Spleen (tissue), 13 donors: ENCODE measurements around the gene GOLGA1. TPM values are rescaled to one million over a fixed set of nuclear protein-coding genes. Genes with fewer than 3 reads are reported as not detected.

ENCODE experiments used
- DNase-seq: peaks from one replicate; pipeline ENCODE4 v3.0.0-alpha.2; 2020
- H3K27ac ChIP-seq, 8 donors: fragments of 200-600 bp; sonication (generic) in 7 of 8; 1 replicate in 4 of 8; 2 replicates in 4 of 8; pipeline versions ENCODE4 v1.5.0 to v1.8.0; 2016 to 2021; ENCODE audit warnings: inconsistent platforms in 4 of 8, mild to moderate bottlenecking in 4 of 8, moderate library complexity in 1 of 8
- H3K27me3 ChIP-seq, 7 donors: fragments of 200-600 bp; sonication (generic) in 6 of 7; replicated peaks in 1 of 7; 1 replicate in 4 of 7; 2 replicates in 3 of 7; pipeline versions ENCODE4 v1.5.0 to v1.8.0; 2016 to 2021; ENCODE audit warnings: inconsistent platforms in 3 of 7, mild to moderate bottlenecking in 1 of 7
- H3K36me3 ChIP-seq, 6 donors: fragments of 200-600 bp; sonication (generic) in 5 of 6; 1 replicate in 4 of 6; 2 replicates in 2 of 6; pipeline versions ENCODE4 v1.5.0 to v1.8.0; 2016 to 2021; ENCODE audit warnings: inconsistent platforms in 2 of 6
- H3K4me1 ChIP-seq, 6 donors: fragments of 200-600 bp; sonication (generic) in 5 of 6; 1 replicate in 3 of 6; 2 replicates in 3 of 6; pipeline versions ENCODE4 v1.5.0 to v1.8.0; 2016 to 2021; ENCODE audit warnings: inconsistent platforms in 3 of 6
- H3K4me3 ChIP-seq, 8 donors: fragments of 200-600 bp; sonication (generic) in 7 of 8; 1 replicate in 4 of 8; 2 replicates in 4 of 8; pipeline versions ENCODE4 v1.5.0 to v1.8.0; 2016 to 2021; ENCODE audit warnings: inconsistent platforms in 4 of 8, mild to moderate bottlenecking in 4 of 8, moderate library complexity in 2 of 8
- H3K9me3 ChIP-seq, 8 donors: fragments of 200-600 bp; sonication (generic) in 7 of 8; 1 replicate in 4 of 8; 2 replicates in 4 of 8; pipeline versions ENCODE4 v1.5.0 to v1.8.0; 2016 to 2021; ENCODE audit warnings: inconsistent platforms in 4 of 8
- POLR2A ChIP-seq, 3 donors: fragments of 450-650 bp; IDR thresholded peaks; one replicate each; pipeline ENCODE4 v1.5.1; 2017; ENCODE audit warnings: antibody characterized with exemption in 3 of 3, mild to moderate bottlenecking in 1 of 3
- POLR2AphosphoS5 ChIP-seq, 3 donors: sonication (generic); formaldehyde crosslinking; IDR thresholded peaks; one replicate each; pipeline ENCODE4 v1.5.1; 2017; ENCODE audit warnings: antibody characterized with exemption in 3 of 3
- WGBS, 5 donors: extraction: QIAGEN DNeasy Blood & Tissue Kit in 3 of 5; methylation state at CpG; one replicate each; pipeline versions ENCODE4 v1.1.5 to v1.1.7; 2013 to 2018; 5-methylcytosine and 5-hydroxymethylcytosine counted together
- intact Hi-C: fragments of 100-400 bp; cut with DNase I; formaldehyde crosslinking; loops from one replicate; pipeline ENCODE4 v1.15.0; 2023; ENCODE audit warnings: low total_unique reads
- long read RNA-seq, 2 donors: transcript quantifications; one replicate each; lab custom pipeline, GENCODE V29; 2026
- polyA plus RNA-seq, 3 donors: library from polyadenylated mRNA; stranded (reverse); fragments of 200-250 nt; gene quantifications; one replicate each; pipeline ENCODE4 v1.2.1, GENCODE V29; 2013
- total RNA-seq, 7 donors: library from RNA; depleted of rRNA in 3 of 7; stranded (reverse); fragments of >200 nt in 3 of 7; fragmentation: NEBNext Ultra II Directional in 4 of 7; extraction: Animal tissue kit (Norgen Biotek cat#: 25700) in 4 of 7; gene quantifications; one replicate each; pipeline versions ENCODE4 v1.1.0 to v1.2.1, GENCODE V29; 2016 to 2021
- TF ChIP-seq, protein P1 (sequence below), 11 experiments: fragments of 200-600 bp in 7 of 11; fragments of 450-650 bp in 4 of 11; sonication (generic) in 4 of 11; IDR thresholded peaks in 8 of 11; conservative IDR thresholded peaks in 3 of 11; 1 replicate in 7 of 11; 2 replicates in 4 of 11; pipeline versions ENCODE4 v1.4.0 to v1.8.0; 2016 to 2021; ENCODE audit warnings: antibody characterized with exemption in 11 of 11, inconsistent platforms in 4 of 11, mild to moderate bottlenecking in 1 of 11
- donor health status: healthy with polysubstance abuse.
- donor health status: DM: no; HTN: no; CAD: no; lungs with moderate emphysema.
- donor health status: DM: no; HTN: no; CAD: no.
- donor health status: Bipolar disorder and iron deficiency.
- donor health status: healthy.
- donor health status: DM: no; HTN: no; CAD: no.
- donor health status: DM: yes; HTN: yes; CAD: no.

Gene GOLGA1, protein sequence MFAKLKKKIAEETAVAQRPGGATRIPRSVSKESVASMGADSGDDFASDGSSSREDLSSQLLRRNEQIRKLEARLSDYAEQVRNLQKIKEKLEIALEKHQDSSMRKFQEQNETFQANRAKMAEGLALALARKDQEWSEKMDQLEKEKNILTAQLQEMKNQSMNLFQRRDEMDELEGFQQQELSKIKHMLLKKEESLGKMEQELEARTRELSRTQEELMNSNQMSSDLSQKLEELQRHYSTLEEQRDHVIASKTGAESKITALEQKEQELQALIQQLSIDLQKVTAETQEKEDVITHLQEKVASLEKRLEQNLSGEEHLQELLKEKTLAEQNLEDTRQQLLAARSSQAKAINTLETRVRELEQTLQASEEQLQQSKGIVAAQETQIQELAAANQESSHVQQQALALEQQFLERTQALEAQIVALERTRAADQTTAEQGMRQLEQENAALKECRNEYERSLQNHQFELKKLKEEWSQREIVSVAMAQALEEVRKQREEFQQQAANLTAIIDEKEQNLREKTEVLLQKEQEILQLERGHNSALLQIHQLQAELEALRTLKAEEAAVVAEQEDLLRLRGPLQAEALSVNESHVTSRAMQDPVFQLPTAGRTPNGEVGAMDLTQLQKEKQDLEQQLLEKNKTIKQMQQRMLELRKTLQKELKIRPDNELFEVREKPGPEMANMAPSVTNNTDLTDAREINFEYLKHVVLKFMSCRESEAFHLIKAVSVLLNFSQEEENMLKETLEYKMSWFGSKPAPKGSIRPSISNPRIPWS
- 10 to 100 TPM; 21.0 to 30.5 (median 24.3) TPM for total RNA-seq
- 1 to 10 TPM; 4.7 to 7.4 (median 6.3) TPM for polyA plus RNA-seq
- long read RNA-seq, donor 1, partial matches to known transcripts: 0 of 1 reads
- long read RNA-seq, donor 1, other reads (novel, unspliced or antisense): 0 of 1 reads
- long read RNA-seq, donor 2, partial matches to known transcripts: 0 of 1 reads
- long read RNA-seq, donor 2, other reads (novel, unspliced or antisense): 0 of 1 reads

DNA sequence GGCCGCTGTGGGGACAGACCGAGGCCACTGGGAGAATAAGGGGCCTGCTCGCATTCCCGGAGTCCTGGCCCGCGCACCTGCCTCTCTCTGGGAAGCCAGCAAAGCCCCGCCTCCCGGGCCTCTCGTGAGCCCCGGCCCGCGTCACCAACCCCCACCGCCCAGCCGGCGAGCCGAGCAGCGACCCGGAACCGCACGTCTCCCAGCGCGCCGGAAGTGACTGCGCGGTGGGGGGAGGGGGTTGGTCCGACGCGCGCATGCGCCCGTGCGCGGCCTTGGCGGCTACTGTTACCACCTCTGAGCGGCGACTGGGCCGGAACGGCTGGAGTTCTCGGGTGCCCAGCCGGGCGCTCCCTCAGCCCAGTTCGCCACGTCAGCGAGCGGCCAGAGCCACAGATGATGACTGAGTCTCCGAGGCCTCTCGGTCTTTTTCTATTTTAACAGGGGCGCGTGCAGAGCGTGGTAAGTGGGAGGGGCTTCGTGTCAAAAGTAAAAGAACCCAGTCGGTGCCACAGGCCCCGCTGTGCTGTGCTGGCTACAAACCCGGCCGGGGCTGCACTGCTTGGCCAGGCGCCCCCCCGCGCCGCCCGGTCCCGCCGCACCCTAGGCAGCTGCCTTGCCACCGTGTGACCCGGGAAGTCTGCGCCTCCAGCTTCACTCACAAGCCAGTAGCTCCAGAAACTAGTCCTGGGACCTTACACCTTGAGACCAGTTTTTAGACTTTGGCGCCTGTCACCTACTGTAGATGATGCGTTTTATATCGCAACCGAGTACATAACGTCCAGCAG lies at the start of gene GOLGA1:
GOLGA1 (minus strand) TSS at position 190 of the 785 bp plus-strand sequence. CDS start 2,372 bp downstream, outside the sequence.
- peak within 1 kb of the TSS; percentile 53 to 92 (median 82) for H3K4me3 ChIP-seq
- 0 to 1% (median 0%) methylated on average over 33 to 70 of the region's 70 CpGs for WGBS, 5 donors
- H3K27ac ChIP-seq: peak within 1 kb of the TSS; percentile 92 to 99 (median 98)
- H3K36me3 ChIP-seq: peaks cover 0 to 26% (median 21%) of the 10 kb centered on the region in 6 donors
- intact Hi-C loops: loop anchor here (10.0 kb wide), 1 partner anchor 204 kb away; the partner anchor contains the start of gene SCAI
- H3K27me3 ChIP-seq: no peaks in the 10 kb centered on the region
- H3K4me1 ChIP-seq: peaks cover 7 to 51% (median 22%) of the 10 kb centered on the region in 6 donors
- no peaks in the 10 kb centered on the region for H3K9me3 ChIP-seq
- TF ChIP-seq POLR2AphosphoS5 (IDR thresholded peaks at IDR 0.05) (peak; percentile 95 to 99 (median 97)), POLR2A (IDR thresholded peaks at IDR 0.05) (peak in 2 of 3 donors; percentile 85)
- TF ChIP-seq, protein P1, sequence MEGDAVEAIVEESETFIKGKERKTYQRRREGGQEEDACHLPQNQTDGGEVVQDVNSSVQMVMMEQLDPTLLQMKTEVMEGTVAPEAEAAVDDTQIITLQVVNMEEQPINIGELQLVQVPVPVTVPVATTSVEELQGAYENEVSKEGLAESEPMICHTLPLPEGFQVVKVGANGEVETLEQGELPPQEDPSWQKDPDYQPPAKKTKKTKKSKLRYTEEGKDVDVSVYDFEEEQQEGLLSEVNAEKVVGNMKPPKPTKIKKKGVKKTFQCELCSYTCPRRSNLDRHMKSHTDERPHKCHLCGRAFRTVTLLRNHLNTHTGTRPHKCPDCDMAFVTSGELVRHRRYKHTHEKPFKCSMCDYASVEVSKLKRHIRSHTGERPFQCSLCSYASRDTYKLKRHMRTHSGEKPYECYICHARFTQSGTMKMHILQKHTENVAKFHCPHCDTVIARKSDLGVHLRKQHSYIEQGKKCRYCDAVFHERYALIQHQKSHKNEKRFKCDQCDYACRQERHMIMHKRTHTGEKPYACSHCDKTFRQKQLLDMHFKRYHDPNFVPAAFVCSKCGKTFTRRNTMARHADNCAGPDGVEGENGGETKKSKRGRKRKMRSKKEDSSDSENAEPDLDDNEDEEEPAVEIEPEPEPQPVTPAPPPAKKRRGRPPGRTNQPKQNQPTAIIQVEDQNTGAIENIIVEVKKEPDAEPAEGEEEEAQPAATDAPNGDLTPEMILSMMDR (IDR thresholded peaks at IDR 0.05 in 8 of 11, conservative IDR thresholded peaks at IDR 0.05 in 3 of 11): peak in 3 of 11 experiments; percentile 13 to 23 (median 20)
- DNase-seq: peak; percentile 99

DNA sequence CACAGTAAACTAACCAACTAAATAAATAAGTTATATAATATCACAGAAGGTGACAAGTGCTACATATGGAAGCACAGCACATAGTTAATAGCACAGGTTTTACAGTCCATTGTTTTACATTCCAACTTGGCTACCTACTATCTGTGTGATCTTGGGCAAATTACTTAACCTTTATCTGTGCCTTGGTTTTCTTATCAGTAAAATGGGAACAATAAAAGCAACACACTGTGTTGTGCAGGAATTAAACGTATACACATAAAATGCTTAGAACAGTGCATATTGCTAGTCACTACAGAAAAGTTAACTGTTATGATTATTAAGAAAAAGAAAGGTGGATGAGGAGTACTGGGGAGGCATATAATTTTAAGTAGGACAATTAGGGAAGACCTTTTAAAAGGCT lies 42.8 kb upstream of the GOLGA1 start:
- Histone ChIP-seq H3K36me3 (peaks cover 0 to 36% (median 0%) of the 10 kb centered on the region in 6 donors), H3K4me3 (no peak overlapping the region), H3K9me3 (no peaks in the 10 kb centered on the region), H3K27ac (no peak overlapping the region), H3K4me1 (no peaks in the 10 kb centered on the region), H3K27me3 (no peaks in the 10 kb centered on the region)
- TF ChIP-seq POLR2A (IDR thresholded peaks at IDR 0.05): no peak
- TF ChIP-seq, protein P1 (IDR thresholded peaks at IDR 0.05 in 8 of 11, conservative IDR thresholded peaks at IDR 0.05 in 3 of 11): no peak
- no peak for TF ChIP-seq POLR2AphosphoS5 (IDR thresholded peaks at IDR 0.05)
- WGBS, 5 donors: 95 to 100% (median 98%) methylated on average over 1 of the region's 1 CpG
- no peak for DNase-seq
- intact Hi-C loops: no loop called here

DNA sequence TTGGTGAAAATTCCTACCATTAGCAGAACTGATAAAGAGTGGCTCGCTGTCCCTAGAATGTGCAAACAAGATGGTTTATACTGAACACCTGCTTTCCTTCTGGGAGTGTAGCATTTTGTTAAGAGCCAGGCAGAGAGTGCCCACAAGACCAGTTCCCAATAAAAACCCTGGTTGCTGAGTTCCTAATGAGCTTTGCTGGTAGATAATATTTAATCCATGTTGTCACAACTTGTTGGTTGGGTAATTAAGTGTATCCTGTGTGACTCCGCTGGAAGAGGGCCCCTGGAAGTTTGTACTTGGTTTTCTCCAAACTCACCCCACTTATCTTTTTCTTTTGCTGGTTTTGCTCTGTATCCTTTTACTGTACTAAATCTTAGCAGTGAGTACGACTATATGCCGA lies 39.5 kb upstream of the GOLGA1 start:
- H3K27me3 ChIP-seq: no peaks in the 10 kb centered on the region
- no peak for DNase-seq
- no peaks in the 10 kb centered on the region for H3K9me3 ChIP-seq
- intact Hi-C loops: no loop called here
- H3K27ac ChIP-seq: no peak overlapping the region
- TF ChIP-seq, protein P1 (IDR thresholded peaks at IDR 0.05 in 8 of 11, conservative IDR thresholded peaks at IDR 0.05 in 3 of 11): no peak
- TF ChIP-seq POLR2AphosphoS5 (IDR thresholded peaks at IDR 0.05): no peak
- TF ChIP-seq POLR2A (IDR thresholded peaks at IDR 0.05): no peak
- peaks cover 0 to 28% (median 0%) of the 10 kb centered on the region in 6 donors for H3K36me3 ChIP-seq
- 92 to 98% (median 95%) methylated on average over 4 of the region's 4 CpGs for WGBS, 5 donors
- H3K4me3 ChIP-seq: no peak overlapping the region
- H3K4me1 ChIP-seq: no peaks in the 10 kb centered on the region
